ENCODE results near the gene PHKG2. TPM values are rescaled to one million over a fixed set of nuclear protein-coding genes. Genes with fewer than 3 reads are reported as not detected.

Gene PHKG2
- polyA plus RNA-seq, 3 donors = 45.4 to 115 (median 54.2) TPM

DNA sequence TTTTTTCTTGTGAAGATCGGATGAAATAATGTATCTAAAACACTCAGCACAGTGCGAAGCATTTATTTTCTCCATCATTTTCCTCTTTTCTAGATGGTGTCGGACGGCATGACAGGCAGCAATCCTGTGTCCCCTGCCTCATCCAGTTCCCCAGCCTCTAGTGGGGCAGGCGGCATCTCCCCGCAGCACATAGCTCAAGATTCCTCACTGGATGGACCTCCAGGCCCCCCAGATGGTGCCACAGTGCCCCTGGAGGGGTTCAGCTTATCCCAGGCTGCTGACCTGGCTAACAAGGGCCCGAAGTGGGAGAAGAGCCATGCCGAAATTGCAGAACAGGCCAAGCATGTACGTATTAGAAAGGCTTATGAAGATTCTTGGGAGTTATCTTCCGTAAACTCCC lies 44.3 kb upstream of the PHKG2 start:
- Mint-ChIP-seq H3K4me1 (peaks cover 13% of the 10 kb centered on the region), H3K9me3 (no peaks in the 10 kb centered on the region), H3K36me3 (peaks cover 66 to 85% of the 10 kb centered on the region in 2 donors), H3K4me3 (no peak overlapping the region), H3K27me3 (ENCODE audit: low read depth in 3 of 3) (no peaks in the 10 kb centered on the region), H3K27ac (no peak overlapping the region)
- peaks cover 10 to 18% of the 10 kb centered on the region in 2 donors for H3K4me1 ChIP-seq (ENCODE audit: control insufficient read depth in 1 of 2, insufficient read depth in 2 of 2, low read length in 2 of 2)
- H3K9me3 ChIP-seq (replicated peaks in 1 of 2; ENCODE audit: control insufficient read depth in 1 of 2, insufficient read depth in 1 of 2, low read length in 2 of 2) = no peaks in the 10 kb centered on the region
- H3K79me2 ChIP-seq (ENCODE audit: insufficient read depth, low read length) = peaks cover 73% of the 10 kb centered on the region
- peaks cover 86% of the 10 kb centered on the region for H4K20me1 ChIP-seq (ENCODE audit: insufficient read depth, low read length)
- H2AFZ ChIP-seq (ENCODE audit: insufficient read depth, low read depth, low read length, poor library complexity, severe bottlenecking) = no peak overlapping the region
- H3K27me3 ChIP-seq (ENCODE audit: control insufficient read depth in 2 of 2, insufficient read depth in 2 of 2, low read length in 2 of 2) = no peaks in the 10 kb centered on the region
- no peak overlapping the region for H3K4me2 ChIP-seq (replicated peaks; ENCODE audit: extremely low read depth, low read length, poor library complexity, severe bottlenecking)
- intact Hi-C loops (cut with micrococcal nuclease) = loop anchor here in 1 of 2 donors (5.0 kb wide), 1 partner anchor 43 kb away; the partner anchor contains the start of gene PHKG2
- peaks cover 82 to 87% of the 10 kb centered on the region in 2 donors for H3K36me3 ChIP-seq (replicated peaks in 1 of 2; ENCODE audit: control insufficient read depth in 1 of 2, insufficient read depth in 2 of 2, low read length in 2 of 2)
- no peak overlapping the region for H3K27ac ChIP-seq (ENCODE audit: low read depth in 1 of 2, low read length in 2 of 2)
- H3K4me3 ChIP-seq (replicated peaks in 1 of 3; ENCODE audit: low read depth in 2 of 3, low read length in 3 of 3) = no peak overlapping the region
- WGBS (ENCODE audit: insufficient coverage) = 100% methylated on average over 6 of the region's 10 CpGs
- no peak for DNase-seq
- no peak overlapping the region for H3K9ac ChIP-seq (ENCODE audit: insufficient read depth, low read length, poor library complexity, severe bottlenecking)
- TF ChIP-seq, protein P1, sequence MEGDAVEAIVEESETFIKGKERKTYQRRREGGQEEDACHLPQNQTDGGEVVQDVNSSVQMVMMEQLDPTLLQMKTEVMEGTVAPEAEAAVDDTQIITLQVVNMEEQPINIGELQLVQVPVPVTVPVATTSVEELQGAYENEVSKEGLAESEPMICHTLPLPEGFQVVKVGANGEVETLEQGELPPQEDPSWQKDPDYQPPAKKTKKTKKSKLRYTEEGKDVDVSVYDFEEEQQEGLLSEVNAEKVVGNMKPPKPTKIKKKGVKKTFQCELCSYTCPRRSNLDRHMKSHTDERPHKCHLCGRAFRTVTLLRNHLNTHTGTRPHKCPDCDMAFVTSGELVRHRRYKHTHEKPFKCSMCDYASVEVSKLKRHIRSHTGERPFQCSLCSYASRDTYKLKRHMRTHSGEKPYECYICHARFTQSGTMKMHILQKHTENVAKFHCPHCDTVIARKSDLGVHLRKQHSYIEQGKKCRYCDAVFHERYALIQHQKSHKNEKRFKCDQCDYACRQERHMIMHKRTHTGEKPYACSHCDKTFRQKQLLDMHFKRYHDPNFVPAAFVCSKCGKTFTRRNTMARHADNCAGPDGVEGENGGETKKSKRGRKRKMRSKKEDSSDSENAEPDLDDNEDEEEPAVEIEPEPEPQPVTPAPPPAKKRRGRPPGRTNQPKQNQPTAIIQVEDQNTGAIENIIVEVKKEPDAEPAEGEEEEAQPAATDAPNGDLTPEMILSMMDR (IDR thresholded peaks at IDR 0.05) = no peak

DNA sequence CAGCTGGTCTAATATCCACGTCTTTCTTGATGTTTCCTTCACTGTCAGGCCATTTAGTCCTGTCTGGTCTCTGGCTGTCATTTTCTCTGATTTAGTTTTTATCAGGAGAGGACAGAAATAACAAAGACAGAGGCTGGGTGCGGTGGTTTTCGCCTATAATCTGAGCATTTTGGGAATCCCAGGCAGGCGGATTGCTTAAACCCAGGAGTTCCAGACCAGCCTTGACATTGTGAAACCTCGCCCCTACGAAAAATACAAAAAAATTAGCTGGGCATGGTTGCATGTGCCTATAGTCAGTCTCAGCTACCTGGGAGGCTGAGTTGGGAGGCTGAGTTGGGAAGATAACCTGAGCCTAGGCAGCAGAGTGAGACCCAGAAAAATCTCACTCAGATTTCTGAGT lies 42.2 kb upstream of the PHKG2 start:
- WGBS (ENCODE audit: insufficient coverage) = 97% methylated on average over 6 of the region's 6 CpGs
- intact Hi-C loops (cut with micrococcal nuclease) = no loop called here
- peaks cover 93 to 94% of the 10 kb centered on the region in 2 donors for H3K36me3 ChIP-seq (replicated peaks in 1 of 2; ENCODE audit: control insufficient read depth in 1 of 2, insufficient read depth in 2 of 2, low read length in 2 of 2)
- H4K20me1 ChIP-seq (ENCODE audit: insufficient read depth, low read length) = peaks cover 87% of the 10 kb centered on the region
- no peak overlapping the region for H3K4me2 ChIP-seq (replicated peaks; ENCODE audit: extremely low read depth, low read length, poor library complexity, severe bottlenecking)
- no peaks in the 10 kb centered on the region for H3K27me3 ChIP-seq (ENCODE audit: control insufficient read depth in 2 of 2, insufficient read depth in 2 of 2, low read length in 2 of 2)
- no peak overlapping the region for H3K27ac ChIP-seq (ENCODE audit: low read depth in 1 of 2, low read length in 2 of 2)
- H3K4me3 Mint-ChIP-seq = no peak overlapping the region
- no peak overlapping the region for H2AFZ ChIP-seq (ENCODE audit: insufficient read depth, low read depth, low read length, poor library complexity, severe bottlenecking)
- peak overlapping the region in 3 of 7 donors; percentile 18 to 40 (median 18) for H3K27ac Mint-ChIP-seq
- H3K9ac ChIP-seq (ENCODE audit: insufficient read depth, low read length, poor library complexity, severe bottlenecking) = no peak overlapping the region
- peaks cover 77 to 95% of the 10 kb centered on the region in 2 donors for H3K36me3 Mint-ChIP-seq
- no peaks in the 10 kb centered on the region for H3K9me3 Mint-ChIP-seq
- H3K9me3 ChIP-seq (replicated peaks in 1 of 2; ENCODE audit: control insufficient read depth in 1 of 2, insufficient read depth in 1 of 2, low read length in 2 of 2) = no peaks in the 10 kb centered on the region
- TF ChIP-seq, protein P1 (IDR thresholded peaks at IDR 0.05) = no peak
- H3K79me2 ChIP-seq (ENCODE audit: insufficient read depth, low read length) = peaks cover 60% of the 10 kb centered on the region
- DNase-seq = no peak
- no peak overlapping the region for H3K4me3 ChIP-seq (replicated peaks in 1 of 3; ENCODE audit: low read depth in 2 of 3, low read length in 3 of 3)
- H3K4me1 ChIP-seq (ENCODE audit: control insufficient read depth in 1 of 2, insufficient read depth in 2 of 2, low read length in 2 of 2) = peaks cover 0 to 6% of the 10 kb centered on the region in 2 donors
- H3K27me3 Mint-ChIP-seq (ENCODE audit: low read depth in 3 of 3) = no peaks in the 10 kb centered on the region
- H3K4me1 Mint-ChIP-seq = peaks cover 7% of the 10 kb centered on the region

All from CD14-positive monocyte (primary cell).